Glomerular visceral epithelial cell (primary cell): ENCODE data around the gene SPCS1.

Experiments
- DNase-seq: peaks from one replicate; pipeline ENCODE4 v3.0.0-alpha.2; 2016; ENCODE audit errors: extremely low spot score

SPCS1 gene

GRCh38 chr3:52730681-52731080, 24.8 kb downstream of the SPCS1 start:
- DNase-seq = no peak

GRCh38 chr3:52731590-52731989, 25.7 kb downstream of the SPCS1 start:
- DNase-seq = no peak

GRCh38 chr3:52733256-52733891, 27.5 kb downstream of the SPCS1 start:
- DNase-seq = no peak

- no peak for DNase-seq
Observed at GRCh38 chr3:52739730-52740129, 33.8 kb downstream of the SPCS1 start.

GRCh38 chr3:52742418-52743041, 36.6 kb downstream of the SPCS1 start:
- peak; percentile 32 for DNase-seq

- no peak for DNase-seq
Observed at GRCh38 chr3:52743152-52743551, 37.2 kb downstream of the SPCS1 start.

- no peak for DNase-seq
Observed at GRCh38 chr3:52743721-52744120, 37.8 kb downstream of the SPCS1 start.

- no peak for DNase-seq
Observed at GRCh38 chr3:52752045-52752660, 46.2 kb downstream of the SPCS1 start.

GRCh38 chr3:52754373-52754772, 48.5 kb downstream of the SPCS1 start:
- DNase-seq = no peak

GRCh38 chr3:52756141-52756540, 50.2 kb downstream of the SPCS1 start:
- no peak for DNase-seq
